Stimulated activated CD4-positive, alpha-beta T cell treated with anti-CD3 and anti-CD28 coated beads, Interleukin-12 subunit alpha, Interleukin-12 subunit beta, amount 100 ng/mL, for 4 hours (primary cell): Measurements from ENCODE around the gene NOVA1.
"Not testable (repeated sequence)": the region's sequence is repeated elsewhere in the genome, so short reads cannot be mapped to it uniquely, and the experiment has no call there.

Experiments used
- DNase-seq: peaks from one replicate; pipeline ENCODE4 v3.0.0-alpha.2; 2020

NOVA1 gene

GRCh38 chr14:26597589-26598080 lies at the start of gene NOVA1:
Gene NOVA1 (minus strand): TSS chr14:26598033. CDS start chr14:26597436, 597 bp downstream.
- no peak for DNase-seq

GRCh38 chr14:26645057-26645456 lies 47.2 kb upstream of the NOVA1 start:
- not testable (repeated sequence) for DNase-seq

DNA sequence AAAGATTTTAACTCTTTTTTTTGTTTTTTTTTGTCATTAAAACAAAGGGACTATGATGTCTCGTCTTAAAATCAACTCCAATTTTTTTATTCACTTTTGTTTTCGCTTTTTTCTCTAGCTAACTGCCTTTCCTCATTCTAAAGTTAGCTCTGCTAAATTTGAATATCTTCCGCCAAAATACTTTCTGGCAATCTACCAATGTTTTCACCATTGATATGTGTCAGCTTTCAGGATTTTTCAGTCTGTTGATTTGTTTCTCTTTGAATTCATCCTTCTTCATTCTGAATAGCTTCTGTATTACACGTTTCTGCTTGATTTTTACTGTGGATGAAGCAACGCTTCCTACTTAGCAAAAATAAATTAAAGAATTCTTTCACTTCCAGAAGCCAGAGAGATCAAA lies 38.7 kb upstream of the NOVA1 start:
- DNase-seq, result no peak

DNA sequence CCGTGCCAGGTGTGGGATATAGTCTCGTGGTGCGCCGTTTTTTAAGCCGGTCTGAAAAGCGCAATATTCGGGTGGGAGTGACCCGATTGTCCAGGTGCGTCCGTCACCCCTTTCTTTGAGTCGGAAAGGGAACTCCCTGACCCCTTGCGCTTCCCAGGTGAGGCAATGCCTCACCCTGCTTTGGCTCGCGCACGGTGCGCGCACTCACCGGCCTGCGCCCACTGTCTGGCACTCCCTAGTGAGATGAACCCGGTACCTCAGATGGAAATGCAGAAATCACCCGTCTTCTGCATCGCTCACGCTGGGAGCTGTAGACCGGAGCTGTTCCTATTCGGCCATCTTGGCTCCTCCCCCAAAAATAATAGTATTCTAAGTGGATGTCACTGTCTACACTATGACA lies 37.1 kb upstream of the NOVA1 start:
- not testable (repeated sequence) for DNase-seq

- DNase-seq, result no peak
Measured at GRCh38 chr14:26626256-26626655, 28.4 kb upstream of the NOVA1 start.

DNA sequence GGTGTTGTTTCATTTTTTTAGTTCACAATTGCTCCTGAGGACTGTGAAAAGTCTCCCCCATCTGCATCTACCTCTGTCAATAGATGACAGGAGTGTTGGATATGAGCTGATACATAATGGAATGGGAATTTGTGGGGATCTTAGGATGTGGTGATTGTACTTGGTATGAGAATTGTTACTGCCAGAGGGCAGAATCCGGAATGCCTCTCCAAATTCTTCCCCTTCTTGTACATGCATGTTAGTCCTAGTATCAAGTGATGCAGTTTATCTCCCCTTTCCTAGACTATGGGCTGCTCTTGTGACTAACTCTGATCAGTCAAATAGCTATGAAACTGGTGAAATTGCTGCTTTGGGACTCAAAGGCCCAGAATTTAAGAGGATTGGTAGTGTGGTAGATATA lies 24.8 kb upstream of the NOVA1 start:
- DNase-seq, result no peak

DNA sequence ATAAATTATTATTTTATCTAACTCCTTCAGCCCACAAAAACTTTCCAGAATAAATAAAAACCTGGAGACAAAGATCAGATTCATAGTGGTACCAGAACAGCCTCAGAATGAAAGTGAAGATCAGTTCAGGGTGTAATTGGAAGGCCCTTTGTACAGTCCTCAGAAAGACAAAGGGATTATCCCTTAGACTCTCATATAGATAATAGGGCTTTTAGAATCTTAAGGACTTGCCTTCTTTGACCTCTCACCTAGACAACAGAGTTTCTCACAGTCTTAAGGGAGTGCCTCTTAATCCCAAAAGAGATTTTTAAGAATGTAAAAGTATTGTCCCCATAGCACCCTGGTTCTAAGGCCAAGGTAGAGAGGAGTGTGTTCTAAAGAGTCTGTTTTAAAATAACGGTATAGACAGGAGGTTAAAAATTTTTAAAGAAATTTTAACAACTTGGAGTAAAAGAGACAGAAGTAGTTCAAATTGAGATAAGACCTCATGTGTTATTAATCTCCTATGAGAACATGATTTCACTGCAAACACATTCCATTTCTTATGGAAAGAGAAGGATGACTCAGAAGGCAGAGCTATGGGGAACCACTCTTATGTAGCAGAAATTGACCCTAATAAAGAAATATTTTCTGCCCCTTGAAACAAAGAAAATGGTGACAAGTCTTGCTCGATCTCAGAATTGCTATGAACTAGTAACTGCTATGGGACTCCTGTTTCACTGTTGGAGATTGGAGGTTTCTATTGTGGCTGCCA lies 24.2 kb upstream of the NOVA1 start:
- DNase-seq, result no peak

DNA sequence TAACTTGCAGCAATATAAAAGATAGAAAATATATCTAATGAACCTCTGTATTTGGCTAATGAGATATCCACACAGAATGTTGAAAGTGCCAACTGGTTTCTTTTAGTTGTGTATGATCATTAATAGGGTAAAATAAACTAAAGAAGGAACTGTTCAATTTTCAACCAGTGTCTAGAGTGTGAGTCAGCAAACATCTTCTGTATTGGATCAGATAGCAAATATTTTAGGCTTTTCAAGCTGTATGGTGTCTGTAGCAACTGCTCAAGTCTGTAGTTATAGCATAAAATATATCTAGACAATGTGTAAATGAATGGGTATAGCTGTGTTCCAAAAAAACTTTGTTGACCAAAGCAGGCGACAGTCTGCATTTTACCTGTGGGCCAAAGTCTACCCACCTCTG lies 23.5 kb upstream of the NOVA1 start:
- DNase-seq, result no peak

GRCh38 chr14:26611259-26611658 lies 13.4 kb upstream of the NOVA1 start:
- DNase-seq, result no peak

- DNase-seq, result no peak
Measured at GRCh38 chr14:26606729-26607312, 9.0 kb upstream of the NOVA1 start.

DNA sequence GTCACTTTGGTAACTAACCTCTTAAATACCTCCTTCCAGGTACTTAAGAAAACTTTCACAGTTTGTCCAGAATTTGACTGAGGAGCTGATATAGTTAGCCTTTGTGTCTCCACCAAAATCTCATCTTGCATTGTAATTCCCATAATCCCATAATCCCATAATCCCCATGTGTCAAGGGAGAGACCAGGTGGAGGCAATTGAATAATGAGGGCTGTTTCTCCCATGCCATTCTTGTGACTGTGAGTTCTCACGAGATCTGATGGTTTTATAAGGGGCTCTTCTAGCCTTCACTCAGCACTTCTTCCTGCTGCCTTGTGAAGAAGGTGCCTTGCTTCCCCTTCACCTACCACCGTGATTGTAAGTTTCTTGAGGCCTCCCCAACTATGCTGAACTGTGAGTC lies 7.8 kb upstream of the NOVA1 start:
- DNase-seq, result no peak

- DNase-seq, result no peak
Measured at GRCh38 chr14:26602902-26603301, 5.1 kb upstream of the NOVA1 start.

- DNase-seq, result no peak
Measured at GRCh38 chr14:26601856-26602255, 4.0 kb upstream of the NOVA1 start.

GRCh38 chr14:26599291-26599690 lies 1.5 kb upstream of the NOVA1 start:
- DNase-seq, result no peak

DNA sequence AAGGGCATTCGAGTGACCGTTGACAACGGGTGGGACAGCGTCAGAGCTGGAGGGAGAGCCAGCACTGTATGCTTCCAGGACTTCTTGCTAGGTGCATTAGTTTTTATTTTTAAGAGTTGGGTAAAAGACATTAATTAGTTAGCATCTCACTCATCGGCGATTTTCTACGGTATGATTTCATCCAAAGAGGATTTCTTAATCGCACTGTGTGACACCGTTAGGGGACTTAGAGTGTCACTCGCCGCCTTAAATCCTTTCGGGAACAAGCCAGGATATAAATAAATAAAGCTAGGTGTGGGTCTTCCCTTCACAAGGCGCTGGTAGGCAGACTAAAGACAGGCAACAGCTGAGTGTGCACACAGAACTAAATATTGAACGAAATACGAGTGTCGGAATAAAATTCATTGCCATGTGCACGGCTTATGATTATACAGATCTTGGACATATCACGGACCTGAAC lies 869 bp upstream of the NOVA1 start:
- DNase-seq, result no peak

DNA sequence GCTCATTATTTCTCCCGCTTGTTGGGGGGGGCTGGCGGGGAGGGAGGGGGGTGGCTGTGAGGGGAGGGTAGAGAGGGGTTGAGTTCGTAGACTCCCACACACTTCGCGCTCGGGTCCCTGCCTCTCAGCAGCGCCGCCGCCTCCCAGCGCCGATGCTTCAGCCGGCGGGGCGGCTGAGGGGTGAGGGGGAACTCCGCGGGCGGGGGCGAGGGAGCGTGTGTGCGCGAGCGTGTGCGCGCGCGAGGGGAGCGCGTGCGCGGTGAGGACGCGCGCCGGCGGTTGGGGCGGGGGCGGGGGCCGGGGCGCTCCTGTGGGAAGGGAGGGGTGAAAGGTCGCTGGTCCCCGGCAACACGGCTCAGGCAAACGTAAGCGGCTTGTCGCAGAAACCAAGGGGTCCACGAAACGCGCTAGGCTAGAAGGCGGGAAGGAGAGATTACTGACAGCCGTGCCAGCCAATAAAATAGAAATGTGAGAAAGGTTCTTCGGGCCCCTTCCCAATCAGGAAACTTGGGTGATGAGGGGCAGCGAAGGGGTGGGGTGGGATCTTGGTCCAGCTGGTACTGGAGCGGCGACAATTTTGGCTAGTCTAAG lies 343 bp upstream of the NOVA1 start:
- no peak for DNase-seq

DNA sequence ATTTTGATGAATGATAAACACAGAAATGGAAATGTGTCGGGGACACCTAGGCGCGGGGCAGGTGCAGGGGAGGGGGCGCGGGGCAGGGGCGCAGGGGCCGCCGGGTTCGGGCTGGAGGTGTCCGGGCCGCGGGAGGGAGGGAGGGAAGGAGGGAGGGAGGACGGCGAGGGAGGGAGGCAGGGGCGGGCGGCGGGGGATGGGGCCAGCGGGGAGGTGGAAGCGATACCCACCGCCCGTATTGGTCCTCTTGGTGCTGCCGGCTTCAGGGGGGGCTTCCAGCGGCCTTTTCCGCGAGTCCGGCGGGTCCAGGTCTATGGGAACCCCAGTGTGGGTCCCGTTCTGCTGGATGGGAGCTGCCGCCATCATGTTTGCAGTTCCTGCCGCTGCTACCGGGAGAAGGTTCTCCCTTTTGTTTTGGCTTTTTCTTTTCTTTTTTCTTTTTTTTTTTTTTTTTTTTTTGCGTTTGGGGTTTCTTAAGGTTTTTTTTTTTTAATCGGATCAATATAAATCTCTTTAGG lies 703 bp downstream of the NOVA1 start:
- no peak for DNase-seq

- no peak for DNase-seq
Measured at GRCh38 chr14:26596543-26597061, 1.2 kb downstream of the NOVA1 start.

- DNase-seq, result no peak
Measured at GRCh38 chr14:26595926-26596542, 1.8 kb downstream of the NOVA1 start.

- DNase-seq, result no peak
Measured at GRCh38 chr14:26594756-26595545, 2.9 kb downstream of the NOVA1 start.

GRCh38 chr14:26594148-26594547 lies 3.7 kb downstream of the NOVA1 start:
- DNase-seq, result no peak

DNA sequence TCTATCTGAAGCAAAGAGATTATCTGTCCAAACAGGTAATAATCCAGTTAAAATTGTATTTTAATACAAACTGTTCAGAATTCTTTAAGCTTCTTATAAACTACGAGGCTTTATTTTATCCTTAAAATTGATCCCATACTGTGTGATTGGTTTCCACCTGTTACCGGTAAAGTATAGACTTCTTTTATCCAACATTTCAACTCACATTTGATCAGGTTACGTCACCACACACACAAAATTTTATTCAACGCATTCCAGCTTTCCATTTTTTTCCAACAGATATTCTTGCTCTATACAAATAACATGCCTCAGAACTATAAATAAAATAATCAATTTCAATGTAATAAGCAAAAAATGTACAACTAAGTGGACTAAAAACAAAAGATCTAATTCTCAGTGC lies 4.5 kb downstream of the NOVA1 start:
- DNase-seq, result no peak
